Measurements from ENCODE around the gene ENPP6. TPM values are rescaled to one million over a fixed set of nuclear protein-coding genes. Genes with fewer than 3 reads are reported as not detected.

Gene ENPP6
- total RNA-seq, 1 experiment from 2014 or later: not detected

- POLR2A ChIA-PET (ENCODE audit: low non-redundant PET): no interaction called here
- TF ChIP-seq, protein P1, sequence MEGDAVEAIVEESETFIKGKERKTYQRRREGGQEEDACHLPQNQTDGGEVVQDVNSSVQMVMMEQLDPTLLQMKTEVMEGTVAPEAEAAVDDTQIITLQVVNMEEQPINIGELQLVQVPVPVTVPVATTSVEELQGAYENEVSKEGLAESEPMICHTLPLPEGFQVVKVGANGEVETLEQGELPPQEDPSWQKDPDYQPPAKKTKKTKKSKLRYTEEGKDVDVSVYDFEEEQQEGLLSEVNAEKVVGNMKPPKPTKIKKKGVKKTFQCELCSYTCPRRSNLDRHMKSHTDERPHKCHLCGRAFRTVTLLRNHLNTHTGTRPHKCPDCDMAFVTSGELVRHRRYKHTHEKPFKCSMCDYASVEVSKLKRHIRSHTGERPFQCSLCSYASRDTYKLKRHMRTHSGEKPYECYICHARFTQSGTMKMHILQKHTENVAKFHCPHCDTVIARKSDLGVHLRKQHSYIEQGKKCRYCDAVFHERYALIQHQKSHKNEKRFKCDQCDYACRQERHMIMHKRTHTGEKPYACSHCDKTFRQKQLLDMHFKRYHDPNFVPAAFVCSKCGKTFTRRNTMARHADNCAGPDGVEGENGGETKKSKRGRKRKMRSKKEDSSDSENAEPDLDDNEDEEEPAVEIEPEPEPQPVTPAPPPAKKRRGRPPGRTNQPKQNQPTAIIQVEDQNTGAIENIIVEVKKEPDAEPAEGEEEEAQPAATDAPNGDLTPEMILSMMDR (conservative IDR thresholded peaks at IDR 0.05; ENCODE audit: low read depth, low read length): peak; percentile 31; the same call in 1 of the 2 replicates
- TF ChIP-seq EZH2 (IDR thresholded peaks at IDR 0.05; ENCODE audit: borderline replicate concordance, low read depth, low read length, poor library complexity, severe bottlenecking): no peak
- CTCF ChIA-PET: no interaction called here
- Histone ChIP-seq H3K27ac (ENCODE audit: low read depth, low read length, poor library complexity, severe bottlenecking) (no peak overlapping the region), H3K9me3 (ENCODE audit: low read depth, low read length, poor library complexity, severe bottlenecking) (no peaks in the 10 kb centered on the region), H3K27me3 (replicated peaks; ENCODE audit: insufficient read depth, low read depth, low read length, poor library complexity) (no peaks in the 10 kb centered on the region), H3K4me1 (ENCODE audit: insufficient read depth, low read length, poor library complexity, severe bottlenecking) (no peaks in the 10 kb centered on the region), H3K4me3 (ENCODE audit: low read depth, low read length, poor library complexity, severe bottlenecking) (no peak overlapping the region), H3K36me3 (ENCODE audit: insufficient read depth, low read length, poor library complexity, severe bottlenecking) (no peaks in the 10 kb centered on the region)
- intact Hi-C loops (cut with micrococcal nuclease; ENCODE audit: unreplicated experiment): no loop called here
- BruUV-seq (replicated peaks): no TSS peak
- DNase-seq (ENCODE audit: low spot score): no peak
These were observed 120.5 kb downstream of the ENPP6 start for GRCh38 chr4:184097241-184097605.

GRCh38 chr4:184096561-184097240, 121.0 kb downstream of the ENPP6 start:
- H3K36me3 ChIP-seq (ENCODE audit: insufficient read depth, low read length, poor library complexity, severe bottlenecking): no peaks in the 10 kb centered on the region
- CTCF ChIA-PET: no interaction called here
- no peak for TF ChIP-seq EZH2 (IDR thresholded peaks at IDR 0.05; ENCODE audit: borderline replicate concordance, low read depth, low read length, poor library complexity, severe bottlenecking)
- TF ChIP-seq, protein P1 (conservative IDR thresholded peaks at IDR 0.05; ENCODE audit: low read depth, low read length): no peak
- H3K27ac ChIP-seq (ENCODE audit: low read depth, low read length, poor library complexity, severe bottlenecking): no peak overlapping the region
- no peaks in the 10 kb centered on the region for H3K4me1 ChIP-seq (ENCODE audit: insufficient read depth, low read length, poor library complexity, severe bottlenecking)
- H3K27me3 ChIP-seq (replicated peaks; ENCODE audit: insufficient read depth, low read depth, low read length, poor library complexity): no peaks in the 10 kb centered on the region
- BruUV-seq (replicated peaks): no TSS peak
- intact Hi-C loops (cut with micrococcal nuclease; ENCODE audit: unreplicated experiment): no loop called here
- H3K9me3 ChIP-seq (ENCODE audit: low read depth, low read length, poor library complexity, severe bottlenecking): no peaks in the 10 kb centered on the region
- POLR2A ChIA-PET (ENCODE audit: low non-redundant PET): no interaction called here
- DNase-seq (ENCODE audit: low spot score): no peak
- H3K4me3 ChIP-seq (ENCODE audit: low read depth, low read length, poor library complexity, severe bottlenecking): no peak overlapping the region

DNA sequence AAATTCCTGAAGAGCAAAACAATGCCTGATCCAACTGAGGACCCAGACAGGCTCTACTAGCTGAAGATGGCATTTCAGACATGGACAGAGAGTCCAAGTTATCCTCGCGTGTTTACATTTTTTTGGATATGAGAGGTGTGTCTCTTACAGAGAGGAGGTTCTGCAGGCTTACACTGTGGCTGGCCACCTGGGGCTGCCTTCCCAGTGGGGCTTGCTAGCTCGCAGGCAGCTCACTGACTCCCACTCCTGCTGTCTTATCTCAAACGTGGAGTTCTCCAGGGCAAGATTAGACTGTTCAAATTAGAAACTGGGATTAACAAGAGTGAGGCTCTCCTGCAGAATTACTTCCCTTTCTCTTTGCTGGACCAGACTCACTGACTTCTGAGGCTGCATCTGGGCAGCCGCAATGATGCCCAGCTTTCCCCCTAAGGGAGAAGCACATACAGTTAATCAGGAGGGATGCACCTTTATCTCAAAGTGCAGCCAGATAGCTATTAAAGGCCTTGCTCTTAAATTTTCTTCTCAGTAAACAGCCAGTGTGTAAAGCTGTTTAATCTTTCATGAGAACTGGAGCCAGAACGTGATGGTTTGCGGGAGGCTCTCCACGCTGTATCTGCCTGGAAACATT, 123.0 kb downstream of the ENPP6 start:
- H3K27ac ChIP-seq (ENCODE audit: low read depth, low read length, poor library complexity, severe bottlenecking): no peak overlapping the region
- CTCF ChIA-PET: no interaction called here
- no TSS peak for BruUV-seq (replicated peaks)
- DNase-seq (ENCODE audit: low spot score): no peak
- no peaks in the 10 kb centered on the region for H3K4me1 ChIP-seq (ENCODE audit: insufficient read depth, low read length, poor library complexity, severe bottlenecking)
- intact Hi-C loops (cut with micrococcal nuclease; ENCODE audit: unreplicated experiment): no loop called here
- H3K4me3 ChIP-seq (ENCODE audit: low read depth, low read length, poor library complexity, severe bottlenecking): no peak overlapping the region
- no peaks in the 10 kb centered on the region for H3K27me3 ChIP-seq (replicated peaks; ENCODE audit: insufficient read depth, low read depth, low read length, poor library complexity)
- POLR2A ChIA-PET (ENCODE audit: low non-redundant PET): no interaction called here
- TF ChIP-seq, protein P1 (conservative IDR thresholded peaks at IDR 0.05; ENCODE audit: low read depth, low read length): no peak
- TF ChIP-seq EZH2 (IDR thresholded peaks at IDR 0.05; ENCODE audit: borderline replicate concordance, low read depth, low read length, poor library complexity, severe bottlenecking): no peak
- H3K36me3 ChIP-seq (ENCODE audit: insufficient read depth, low read length, poor library complexity, severe bottlenecking): no peaks in the 10 kb centered on the region
- H3K9me3 ChIP-seq (ENCODE audit: low read depth, low read length, poor library complexity, severe bottlenecking): no peaks in the 10 kb centered on the region
